Measurements from ENCODE around the gene RIPOR3.

DNA sequence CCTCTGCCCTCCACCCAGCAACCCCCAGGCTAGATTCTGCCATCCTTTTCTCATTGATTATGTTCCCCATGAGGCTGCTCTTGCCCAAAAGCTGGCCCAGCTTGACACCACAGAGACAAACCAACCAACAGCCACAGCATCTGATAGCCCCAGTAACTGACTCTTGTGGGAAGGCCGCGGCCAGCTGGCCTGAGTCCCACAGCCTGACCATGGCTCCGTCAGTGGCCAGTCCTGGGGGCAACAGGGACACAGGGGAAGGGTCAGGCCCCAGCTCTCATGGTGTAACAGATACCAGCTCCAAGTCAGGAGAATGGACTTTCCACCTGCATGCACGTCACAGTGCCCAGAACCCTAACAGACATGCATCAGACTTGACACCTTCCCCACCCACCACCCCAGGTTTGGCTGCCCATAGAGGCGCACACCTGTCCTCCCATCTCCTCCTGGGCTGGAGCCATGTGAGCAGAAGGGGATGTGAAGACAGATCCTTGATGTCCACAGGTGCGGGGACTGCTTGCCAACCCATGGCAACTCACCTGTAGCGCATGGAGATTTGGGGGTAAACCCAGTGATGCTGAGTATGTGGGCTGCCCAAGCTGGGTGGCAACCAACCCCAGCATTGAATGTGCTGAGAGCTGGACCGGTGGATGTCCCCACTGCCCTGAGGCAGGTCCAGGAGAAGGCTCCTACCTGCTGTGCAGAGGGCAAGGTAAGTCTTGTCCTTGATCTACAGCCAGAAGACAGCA lies 18.8 kb downstream of the RIPOR3 start:
- TF ChIP-seq, protein P1, sequence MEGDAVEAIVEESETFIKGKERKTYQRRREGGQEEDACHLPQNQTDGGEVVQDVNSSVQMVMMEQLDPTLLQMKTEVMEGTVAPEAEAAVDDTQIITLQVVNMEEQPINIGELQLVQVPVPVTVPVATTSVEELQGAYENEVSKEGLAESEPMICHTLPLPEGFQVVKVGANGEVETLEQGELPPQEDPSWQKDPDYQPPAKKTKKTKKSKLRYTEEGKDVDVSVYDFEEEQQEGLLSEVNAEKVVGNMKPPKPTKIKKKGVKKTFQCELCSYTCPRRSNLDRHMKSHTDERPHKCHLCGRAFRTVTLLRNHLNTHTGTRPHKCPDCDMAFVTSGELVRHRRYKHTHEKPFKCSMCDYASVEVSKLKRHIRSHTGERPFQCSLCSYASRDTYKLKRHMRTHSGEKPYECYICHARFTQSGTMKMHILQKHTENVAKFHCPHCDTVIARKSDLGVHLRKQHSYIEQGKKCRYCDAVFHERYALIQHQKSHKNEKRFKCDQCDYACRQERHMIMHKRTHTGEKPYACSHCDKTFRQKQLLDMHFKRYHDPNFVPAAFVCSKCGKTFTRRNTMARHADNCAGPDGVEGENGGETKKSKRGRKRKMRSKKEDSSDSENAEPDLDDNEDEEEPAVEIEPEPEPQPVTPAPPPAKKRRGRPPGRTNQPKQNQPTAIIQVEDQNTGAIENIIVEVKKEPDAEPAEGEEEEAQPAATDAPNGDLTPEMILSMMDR (IDR thresholded peaks at IDR 0.05; ENCODE audit: poor library complexity, severe bottlenecking), result no peak
- TF ChIP-seq POLR2AphosphoS5 (IDR thresholded peaks at IDR 0.05), result no peak
- no peak for TF ChIP-seq SMC3 (conservative IDR thresholded peaks at IDR 0.05; ENCODE audit: poor library complexity)
- no peak for TF ChIP-seq EZH2 (IDR thresholded peaks at IDR 0.05; ENCODE audit: borderline replicate concordance, insufficient read depth, low read length, poor library complexity, severe bottlenecking)
- no peak for TF ChIP-seq EP300 (conservative IDR thresholded peaks at IDR 0.05; ENCODE audit: poor library complexity, severe bottlenecking)
- TF ChIP-seq TAF1 (IDR thresholded peaks at IDR 0.05; ENCODE audit: low read depth), result no peak
